ENCODE data around the gene CTAGE8.
"Not testable (repeated sequence)": the region's sequence is repeated elsewhere in the genome, so short reads cannot be mapped to it uniquely, and the experiment has no call there.

Gene CTAGE8

GRCh38 chr7:144256112-144256511 is 13.0 kb downstream of the CTAGE8 start:
- DNase-seq, result no peak

- DNase-seq, result no peak
These were observed 13.6 kb downstream of the CTAGE8 start for GRCh38 chr7:144255471-144255897.

DNA sequence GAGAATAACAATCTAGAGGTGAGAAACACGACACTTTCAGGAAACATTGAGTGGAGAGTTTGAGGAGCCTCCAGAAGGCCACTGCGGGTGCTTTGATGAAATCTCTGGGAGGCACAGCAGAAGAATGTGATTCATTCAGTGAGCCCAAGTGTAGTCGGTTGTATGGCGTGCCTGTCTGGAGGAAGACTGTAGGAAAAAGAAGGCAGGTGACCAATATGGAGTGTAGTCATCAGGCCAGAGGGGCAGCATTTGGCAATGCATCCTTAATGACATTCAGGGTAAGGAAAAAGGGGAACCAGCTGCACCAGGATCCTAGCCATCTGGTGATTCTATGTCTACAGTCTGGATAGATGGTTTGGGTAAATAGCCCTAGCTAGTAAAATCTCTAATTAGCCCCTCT is 16.8 kb downstream of the CTAGE8 start:
- not testable (repeated sequence) for DNase-seq

DNA sequence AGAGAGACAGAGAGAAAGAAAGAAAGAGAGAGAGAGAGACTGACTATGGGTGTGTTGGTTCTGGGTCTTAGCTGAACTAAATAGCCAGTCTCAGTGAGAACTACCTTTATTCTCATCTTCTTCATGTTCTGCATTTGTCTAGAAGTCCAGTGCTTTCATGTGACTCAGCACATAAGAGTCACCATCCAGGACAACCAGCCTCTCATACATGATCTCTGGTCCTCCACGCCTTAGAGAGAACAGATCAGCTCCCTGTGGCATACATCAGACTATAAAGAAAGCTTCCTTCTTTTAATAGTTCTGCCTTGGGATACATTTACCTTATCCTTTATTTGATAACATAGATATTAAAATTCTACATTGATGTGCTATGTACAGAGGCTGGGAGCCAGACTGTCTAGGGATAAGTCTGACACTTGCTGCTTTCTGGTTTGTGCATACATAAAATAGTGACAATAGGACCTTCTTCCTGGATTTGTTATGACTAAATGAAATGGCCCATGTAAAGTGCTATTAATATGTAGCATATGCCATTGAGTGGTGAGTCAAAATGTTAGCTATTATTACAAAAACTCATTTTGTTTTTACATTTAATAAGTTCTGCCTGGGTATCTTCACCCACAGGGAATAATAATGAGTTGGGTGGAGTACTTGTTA is 21.3 kb downstream of the CTAGE8 start:
- not testable (repeated sequence) for DNase-seq

DNA sequence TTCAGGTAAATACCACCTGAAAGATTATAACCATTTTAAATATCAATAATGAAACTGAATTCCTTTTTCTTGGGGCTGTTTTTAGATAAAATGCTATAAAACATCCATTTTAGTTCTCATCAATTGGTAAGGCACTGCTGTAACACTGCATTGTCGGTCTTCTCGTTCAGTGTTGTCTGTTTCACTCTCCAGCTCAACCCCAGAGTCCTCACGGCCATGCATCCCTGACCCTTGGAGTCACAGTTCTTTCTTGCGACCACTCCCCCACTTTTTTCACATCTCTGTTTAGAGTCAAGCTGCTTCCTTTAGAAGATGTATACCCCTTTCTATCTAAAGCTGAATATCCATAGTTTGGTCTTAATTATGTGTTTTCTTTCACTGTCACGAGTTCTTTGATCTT is 22.1 kb downstream of the CTAGE8 start:
- DNase-seq, result not testable (repeated sequence)

DNA sequence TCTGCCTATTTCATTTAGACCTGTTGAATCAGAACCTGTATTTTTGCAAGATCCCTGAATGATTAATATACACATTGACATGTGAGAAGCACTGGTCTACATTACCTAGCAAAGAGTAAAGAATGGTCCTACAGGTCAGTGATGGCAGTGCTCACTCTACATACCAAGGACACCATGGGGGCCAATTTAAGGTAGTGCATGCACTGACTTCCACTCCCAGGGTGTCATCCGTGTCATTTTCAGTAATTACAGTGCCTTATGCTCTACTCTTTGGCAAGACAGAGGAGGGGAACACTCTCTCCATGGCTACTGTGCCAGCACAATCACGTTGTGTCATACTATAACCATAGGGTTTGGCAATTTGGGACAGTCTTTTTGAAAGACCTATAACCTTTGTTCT is 23.7 kb downstream of the CTAGE8 start:
- not testable (repeated sequence) for DNase-seq

DNA sequence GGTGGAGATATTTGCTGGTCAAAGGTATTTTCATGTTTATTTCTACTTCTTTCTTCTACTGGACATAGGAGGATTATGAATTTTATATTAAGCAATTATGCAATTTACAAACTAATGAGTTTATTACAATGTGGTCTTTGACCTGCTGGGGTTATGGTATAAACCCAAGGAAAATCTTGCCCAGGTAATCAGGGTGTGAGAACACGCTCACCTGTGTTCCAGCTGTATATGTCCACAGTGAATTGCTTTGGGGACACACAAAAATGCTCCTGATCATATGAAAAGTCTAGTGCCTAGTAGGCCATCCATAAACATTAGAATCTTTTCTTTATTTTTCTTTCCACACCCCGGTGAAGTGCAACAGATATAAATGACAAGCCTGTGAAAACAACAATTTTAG is 29.7 kb downstream of the CTAGE8 start, which contains the start of gene OR2A42:
Gene OR2A42, minus strand, starts transcription at position 241 of the 400 bp plus-strand sequence. CDS start 6,762 bp downstream, outside the sequence.
- not testable (repeated sequence) for DNase-seq

DNA sequence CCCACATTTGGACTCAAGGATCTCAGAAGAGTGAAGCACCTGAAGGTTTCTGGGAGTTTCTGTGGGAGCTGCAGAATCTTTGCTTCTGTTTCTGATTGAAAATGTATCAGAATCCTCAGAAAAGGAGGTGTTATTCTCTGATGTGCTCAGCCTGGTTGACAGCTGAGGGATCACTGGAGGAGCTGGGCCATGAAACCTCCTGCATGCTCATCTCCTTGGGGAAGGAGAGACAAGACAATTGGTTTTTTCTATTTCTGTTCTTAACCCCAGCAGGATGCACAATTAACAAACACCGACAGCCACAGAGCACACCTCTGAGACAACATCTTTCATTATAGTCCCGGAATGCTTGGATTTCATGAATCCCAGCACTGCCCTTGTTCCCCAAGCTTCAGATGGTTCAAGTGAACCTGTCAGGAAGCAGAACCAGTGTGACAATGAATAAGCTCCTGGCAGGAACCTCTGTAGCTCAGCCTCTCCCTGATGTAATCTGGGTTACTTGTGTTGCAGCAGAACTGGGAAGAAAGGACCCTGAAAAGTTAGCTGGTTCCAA is 30.5 kb downstream of the CTAGE8 start:
- DNase-seq, result not testable (repeated sequence)

DNA sequence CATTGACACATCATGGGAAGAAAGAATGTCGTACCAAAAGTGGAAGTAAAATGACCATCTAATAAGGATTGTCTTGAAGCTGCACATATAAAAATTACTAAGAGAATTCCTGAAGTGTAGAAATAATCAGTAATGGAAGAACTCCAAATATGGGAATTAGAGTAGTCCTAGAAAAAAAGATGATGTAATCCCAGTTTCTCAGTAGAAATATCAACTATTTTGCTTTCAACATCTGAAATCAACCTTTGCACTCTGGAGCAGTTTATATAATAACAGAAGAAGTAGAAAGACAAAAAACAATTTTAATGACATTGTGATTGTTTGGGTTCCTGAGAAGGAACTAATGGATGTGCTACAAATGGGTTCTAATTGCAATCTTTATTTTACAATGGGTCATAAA is 36.0 kb downstream of the CTAGE8 start:
- DNase-seq, result not testable (repeated sequence)

GRCh38 chr7:144231027-144231426 is 38.1 kb downstream of the CTAGE8 start:
- not testable (repeated sequence) for DNase-seq

DNA sequence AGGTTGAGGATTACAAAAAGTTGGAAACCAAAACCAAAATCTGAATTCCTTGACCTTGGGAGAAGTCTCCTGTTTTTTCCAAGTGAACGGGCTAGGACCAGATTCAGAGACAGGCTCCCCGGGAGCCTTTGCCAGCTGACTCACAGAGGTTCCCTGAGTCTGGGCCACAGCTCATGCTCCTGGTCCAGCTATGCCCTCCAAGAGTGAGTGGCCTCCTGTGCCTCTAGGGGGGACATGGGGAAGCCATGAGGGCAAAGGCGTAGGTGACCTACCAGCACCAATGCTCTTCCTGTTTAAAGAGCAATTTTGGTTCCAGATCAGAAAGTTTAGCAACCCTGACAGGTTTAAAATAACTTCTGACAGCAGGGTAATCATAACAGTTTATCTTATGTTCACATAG is 40.3 kb downstream of the CTAGE8 start:
- DNase-seq, result not testable (repeated sequence)

- DNase-seq, result not testable (repeated sequence)
These were observed 42.2 kb downstream of the CTAGE8 start for GRCh38 chr7:144226866-144227265.

DNA sequence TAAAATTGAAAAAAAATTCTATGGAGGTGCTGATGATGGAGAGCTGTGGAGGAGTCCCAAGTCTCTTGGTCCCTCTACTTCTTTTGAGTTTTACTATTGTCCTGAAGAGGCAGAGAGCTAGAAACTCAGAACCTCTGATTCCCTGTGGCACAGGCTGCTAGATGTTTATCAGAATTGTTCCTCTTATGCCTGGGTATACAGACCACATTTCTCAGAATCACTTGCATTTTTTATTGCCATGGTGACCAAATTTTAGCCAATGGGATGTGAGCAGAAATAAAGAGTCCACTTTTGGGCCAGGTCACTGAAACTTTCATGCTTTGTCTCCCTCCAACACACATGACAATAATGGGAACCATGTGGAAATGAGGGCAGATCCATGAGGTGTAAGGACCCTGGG is 45.4 kb downstream of the CTAGE8 start:
- not testable (repeated sequence) for DNase-seq

DNA sequence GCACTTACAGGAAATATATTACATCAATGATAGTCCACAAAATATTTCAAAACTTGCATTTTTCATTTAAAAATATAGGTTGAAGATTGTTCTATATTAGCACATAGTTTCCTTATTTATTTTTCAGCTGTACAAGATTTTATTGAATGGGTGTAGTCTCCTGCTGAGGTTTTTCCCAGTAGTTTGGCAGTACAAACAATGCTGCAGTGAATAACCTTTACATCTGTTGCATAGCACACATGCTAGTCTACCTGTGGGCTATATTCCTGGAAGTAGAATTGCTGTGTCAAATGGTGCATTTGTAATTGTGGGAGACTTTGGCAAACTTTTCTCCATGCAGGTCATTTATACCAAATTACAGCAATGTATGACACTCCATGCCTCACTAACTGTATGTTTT is 48.6 kb downstream of the CTAGE8 start:
- DNase-seq, result not testable (repeated sequence)

DNA sequence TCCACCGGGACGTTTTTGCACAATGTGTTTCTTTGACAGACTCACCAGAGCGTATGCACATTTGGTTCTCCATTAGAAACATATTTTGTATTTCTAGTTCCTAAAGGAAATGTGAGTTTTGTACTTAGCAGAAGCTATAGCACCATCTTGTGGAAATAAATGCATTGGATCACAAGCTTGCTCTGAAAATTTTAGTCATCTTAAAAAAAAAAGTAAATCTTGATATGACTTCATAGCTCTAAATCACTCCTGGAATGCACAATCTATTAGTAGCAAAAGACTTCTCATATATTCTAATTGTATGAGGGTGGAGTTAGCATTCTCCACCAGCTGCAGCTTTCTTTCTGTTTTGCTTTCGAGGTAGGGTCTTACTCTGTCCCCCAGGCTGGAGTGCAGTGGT is 49.9 kb downstream of the CTAGE8 start:
- not testable (repeated sequence) for DNase-seq

DNA sequence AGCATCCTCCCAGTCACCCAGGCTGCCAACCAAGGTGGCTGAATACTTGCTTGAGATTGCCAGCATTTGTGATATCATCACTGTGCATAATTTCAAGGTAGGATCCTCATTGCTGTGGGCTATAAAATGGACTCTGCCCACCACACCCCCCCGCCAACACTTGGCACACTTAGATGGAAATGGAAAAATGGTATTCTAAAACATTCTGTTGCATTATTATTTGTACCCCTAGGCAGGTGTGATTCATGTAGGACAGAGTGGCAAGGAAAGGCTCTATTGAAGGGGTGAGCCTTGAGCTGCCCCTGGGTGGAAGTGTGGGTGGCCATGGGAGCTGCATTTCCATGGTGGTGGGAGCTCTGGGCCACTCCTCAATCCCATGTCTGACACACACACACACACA is 50.5 kb downstream of the CTAGE8 start:
- not testable (repeated sequence) for DNase-seq

DNA sequence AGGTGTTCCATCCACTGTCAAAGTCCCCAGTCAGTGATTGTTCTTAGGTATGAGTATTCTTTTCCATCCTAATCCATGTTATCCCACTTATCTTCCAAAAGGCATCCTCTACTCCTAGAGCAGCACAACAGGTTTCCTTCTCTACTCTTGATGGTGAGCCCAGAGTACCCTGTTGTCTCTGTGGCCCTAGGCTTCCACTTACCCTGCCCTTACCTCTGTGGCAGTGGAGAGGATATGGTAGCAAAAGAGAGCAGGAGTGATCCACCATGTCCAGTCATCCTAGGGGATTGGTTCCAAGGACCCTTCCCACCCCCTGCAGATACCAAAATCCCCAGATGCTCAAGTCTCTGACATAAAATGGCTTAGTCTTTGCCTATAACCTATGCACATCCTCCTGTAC is 51.9 kb downstream of the CTAGE8 start:
- DNase-seq, result not testable (repeated sequence)

Measured in NCI-H2171 treated with DMSO at 0.1 percent for 48 hours (cell line).